Tibial nerve (tissue), 4 donors: ENCODE measurements around the gene PIK3AP1. TPM values are rescaled to one million over a fixed set of nuclear protein-coding genes. Genes with fewer than 3 reads are reported as not detected.

Source experiments
- DNase-seq, 2 donors: peaks; one replicate each; pipeline ENCODE4 v3.0.0-alpha.2; 2019; ENCODE audit warnings: low spot score in 2 of 2
- H3K27ac ChIP-seq, 4 donors: fragments of 200-600 bp; sonication (generic) in 3 of 4; one replicate each; pipeline ENCODE4 v1.5.1; 2017 to 2019; ENCODE audit warnings: mild to moderate bottlenecking in 1 of 4
- H3K27me3 ChIP-seq, 2 donors: fragments of 200-600 bp; sonication (generic) in 1 of 2; one replicate each; pipeline versions ENCODE4 v1.5.1 to v1.6.0; 2017 to 2019
- H3K36me3 ChIP-seq, 3 donors: fragments of 200-600 bp; sonication (generic); one replicate each; pipeline ENCODE4 v1.5.1; 2018 to 2019
- H3K4me1 ChIP-seq, 4 donors: fragments of 200-600 bp; sonication (generic) in 3 of 4; one replicate each; pipeline ENCODE4 v1.5.1; 2017 to 2019
- H3K4me3 ChIP-seq, 4 donors: fragments of 200-600 bp; sonication (generic) in 3 of 4; one replicate each; pipeline ENCODE4 v1.5.1; 2017 to 2019; ENCODE audit warnings: mild to moderate bottlenecking in 1 of 4, moderate library complexity in 1 of 4
- H3K9me3 ChIP-seq, 4 donors: fragments of 200-600 bp; sonication (generic) in 3 of 4; one replicate each; pipeline ENCODE4 v1.5.1; 2017 to 2019
- EP300 ChIP-seq, 2 donors: sonication (generic); formaldehyde crosslinking; IDR thresholded peaks; one replicate each; pipeline ENCODE4 v1.6.1; 2017; ENCODE audit warnings: antibody characterized with exemption in 2 of 2, mild to moderate bottlenecking in 1 of 2
- POLR2A ChIP-seq, 2 donors: fragments of 450-650 bp; IDR thresholded peaks; one replicate each; pipeline ENCODE4 v1.6.1; 2017; ENCODE audit warnings: antibody characterized with exemption in 2 of 2, mild to moderate bottlenecking in 2 of 2, moderate library complexity in 2 of 2
- WGBS, 2 donors: methylation state at CpG; one replicate each; pipeline ENCODE4 v1.1.5; 2018; 5-methylcytosine and 5-hydroxymethylcytosine counted together
- total RNA-seq, 4 donors: library from RNA; depleted of rRNA; stranded (reverse); fragments of >200 nt; gene quantifications; one replicate each; pipeline ENCODE4 v1.1.0, GENCODE V29; 2016
- TF ChIP-seq, protein P1 (sequence below), 5 experiments: fragments of 200-600 bp in 3 of 5; fragments of 450-650 bp in 2 of 5; sonication (generic) in 3 of 5; IDR thresholded peaks; one replicate each; pipeline ENCODE4 v1.5.1; 2016 to 2019; ENCODE audit warnings: antibody characterized with exemption in 5 of 5, mild to moderate bottlenecking in 3 of 5, moderate library complexity in 2 of 5

The PIK3AP1 gene
- total RNA-seq, 4 donors from 2014 or later: 7.1 to 21.3 (median 14.2) TPM

DNA sequence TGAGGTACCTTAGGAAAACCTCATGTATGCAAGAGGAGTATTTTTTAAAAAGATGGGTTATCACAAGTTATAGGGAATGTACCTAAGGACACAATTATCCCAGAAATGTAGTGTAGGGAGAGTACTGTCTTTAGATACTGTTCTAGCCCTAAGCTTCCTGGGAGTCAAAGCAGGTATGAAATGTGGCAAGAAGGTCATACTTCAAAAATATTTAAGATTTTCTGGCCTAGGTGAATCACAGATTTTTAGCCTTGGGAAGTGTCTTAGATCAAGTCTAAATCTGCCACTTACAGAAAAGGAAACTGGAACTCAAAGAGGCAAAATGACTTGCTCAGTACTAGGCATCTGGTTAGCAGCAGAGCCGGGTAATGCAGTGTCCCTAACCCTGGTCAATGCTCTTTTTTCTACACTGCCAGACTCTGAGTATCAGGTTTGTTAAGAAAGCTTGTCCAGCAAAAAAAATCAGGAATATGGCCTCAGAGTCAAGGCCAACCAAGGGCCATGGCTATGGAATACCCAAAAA is 13.9 kb downstream of the PIK3AP1 start:
- H3K4me1 ChIP-seq: no peaks in the 10 kb centered on the region
- TF ChIP-seq EP300 (IDR thresholded peaks at IDR 0.05) (no peak), POLR2A (IDR thresholded peaks at IDR 0.05) (no peak)
- TF ChIP-seq, protein P1, sequence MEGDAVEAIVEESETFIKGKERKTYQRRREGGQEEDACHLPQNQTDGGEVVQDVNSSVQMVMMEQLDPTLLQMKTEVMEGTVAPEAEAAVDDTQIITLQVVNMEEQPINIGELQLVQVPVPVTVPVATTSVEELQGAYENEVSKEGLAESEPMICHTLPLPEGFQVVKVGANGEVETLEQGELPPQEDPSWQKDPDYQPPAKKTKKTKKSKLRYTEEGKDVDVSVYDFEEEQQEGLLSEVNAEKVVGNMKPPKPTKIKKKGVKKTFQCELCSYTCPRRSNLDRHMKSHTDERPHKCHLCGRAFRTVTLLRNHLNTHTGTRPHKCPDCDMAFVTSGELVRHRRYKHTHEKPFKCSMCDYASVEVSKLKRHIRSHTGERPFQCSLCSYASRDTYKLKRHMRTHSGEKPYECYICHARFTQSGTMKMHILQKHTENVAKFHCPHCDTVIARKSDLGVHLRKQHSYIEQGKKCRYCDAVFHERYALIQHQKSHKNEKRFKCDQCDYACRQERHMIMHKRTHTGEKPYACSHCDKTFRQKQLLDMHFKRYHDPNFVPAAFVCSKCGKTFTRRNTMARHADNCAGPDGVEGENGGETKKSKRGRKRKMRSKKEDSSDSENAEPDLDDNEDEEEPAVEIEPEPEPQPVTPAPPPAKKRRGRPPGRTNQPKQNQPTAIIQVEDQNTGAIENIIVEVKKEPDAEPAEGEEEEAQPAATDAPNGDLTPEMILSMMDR (IDR thresholded peaks at IDR 0.05): no peak
- no peak overlapping the region for H3K27ac ChIP-seq
- H3K9me3 ChIP-seq: no peaks in the 10 kb centered on the region
- no peaks in the 10 kb centered on the region for H3K27me3 ChIP-seq
- H3K36me3 ChIP-seq: no peaks in the 10 kb centered on the region
- no peak for DNase-seq
- WGBS, 2 donors: 76 to 84% methylated on average over 1 of the region's 1 CpG
- no peak overlapping the region for H3K4me3 ChIP-seq

DNA sequence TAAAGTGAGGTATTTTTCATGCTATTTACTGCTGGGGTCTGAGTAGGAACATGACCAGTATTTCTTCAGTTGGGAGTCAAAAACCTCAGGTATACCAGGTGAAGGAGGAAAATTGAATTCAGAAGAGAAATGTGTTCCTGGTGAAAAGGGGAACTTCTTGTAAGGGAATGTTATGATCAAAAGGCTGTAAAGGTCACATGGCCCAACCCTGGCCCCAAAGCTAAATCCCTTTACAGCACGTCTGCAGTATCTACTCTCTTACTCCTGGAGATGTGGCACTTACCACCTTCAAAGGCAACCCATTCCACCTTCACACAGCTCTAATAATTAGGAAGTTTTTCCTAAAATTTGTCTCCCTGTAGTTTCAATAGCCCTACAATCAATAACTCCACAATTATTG is 15.2 kb downstream of the PIK3AP1 start:
- WGBS, 2 donors: 42 to 43% methylated on average over 1 of the region's 1 CpG
- Histone ChIP-seq H3K4me1 (no peaks in the 10 kb centered on the region), H3K27me3 (no peaks in the 10 kb centered on the region), H3K9me3 (no peaks in the 10 kb centered on the region), H3K36me3 (no peaks in the 10 kb centered on the region), H3K4me3 (no peak overlapping the region), H3K27ac (no peak overlapping the region)
- no peak for DNase-seq
- TF ChIP-seq EP300 (IDR thresholded peaks at IDR 0.05): no peak

DNA sequence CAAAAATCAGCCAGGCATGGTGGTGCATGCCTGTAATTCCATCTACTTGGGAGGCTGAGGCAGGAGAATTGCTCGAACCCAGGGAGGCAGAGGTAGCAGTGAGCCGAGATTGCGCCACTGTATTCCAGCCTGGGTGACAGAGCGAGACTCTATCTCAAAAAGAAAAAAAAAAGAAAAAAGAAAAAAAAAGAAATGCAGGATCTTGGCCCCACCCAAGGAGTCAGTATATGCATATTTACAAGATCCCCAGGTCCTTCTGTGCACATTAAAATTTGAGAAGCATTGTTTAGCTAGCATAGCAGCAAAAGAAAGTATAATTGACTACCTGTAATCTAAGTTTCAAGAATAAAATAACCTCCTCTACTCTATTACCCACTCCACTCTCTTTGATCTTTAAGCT is 15.8 kb downstream of the PIK3AP1 start:
- no peak overlapping the region for H3K27ac ChIP-seq
- H3K9me3 ChIP-seq: no peaks in the 10 kb centered on the region
- 92 to 97% methylated on average over 4 of the region's 4 CpGs for WGBS, 2 donors
- no peaks in the 10 kb centered on the region for H3K36me3 ChIP-seq
- DNase-seq: no peak
- TF ChIP-seq EP300 (IDR thresholded peaks at IDR 0.05) (no peak), POLR2A (IDR thresholded peaks at IDR 0.05) (no peak)
- TF ChIP-seq, protein P1 (IDR thresholded peaks at IDR 0.05): no peak
- no peaks in the 10 kb centered on the region for H3K27me3 ChIP-seq
- no peaks in the 10 kb centered on the region for H3K4me1 ChIP-seq
- H3K4me3 ChIP-seq: no peak overlapping the region

- DNase-seq: no peak
- H3K27ac ChIP-seq: no peak overlapping the region
Measured at GRCh38 chr10:96703358-96703757, 17.0 kb downstream of the PIK3AP1 start.

DNA sequence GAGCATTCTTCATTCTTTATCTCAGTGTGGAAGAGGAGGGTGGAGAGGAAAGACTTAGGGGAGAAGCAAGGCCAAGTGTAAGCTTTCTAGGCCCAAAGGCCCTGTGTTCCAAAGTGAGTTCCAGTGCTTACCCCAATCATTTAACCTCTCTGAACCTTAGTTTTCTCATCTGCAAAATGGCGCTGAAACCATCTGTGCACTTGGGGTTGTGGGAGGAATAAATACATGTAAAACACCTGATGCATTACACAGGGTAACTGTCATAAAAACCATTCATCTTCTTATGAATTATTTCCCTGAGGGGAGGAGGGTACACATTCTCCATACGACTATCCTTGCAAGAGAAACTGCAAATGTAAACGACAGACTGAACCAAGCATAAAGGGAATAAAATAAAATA is 19.0 kb downstream of the PIK3AP1 start:
- H3K27ac ChIP-seq: peak overlapping the region in 1 of 4 donors; percentile 73
- H3K36me3 ChIP-seq: no peaks in the 10 kb centered on the region
- H3K4me3 ChIP-seq: no peak overlapping the region
- no peaks in the 10 kb centered on the region for H3K9me3 ChIP-seq
- DNase-seq: no peak
- TF ChIP-seq EP300 (IDR thresholded peaks at IDR 0.05) (no peak), POLR2A (IDR thresholded peaks at IDR 0.05) (no peak)
- TF ChIP-seq, protein P1 (IDR thresholded peaks at IDR 0.05): no peak
- H3K27me3 ChIP-seq: no peaks in the 10 kb centered on the region
- 63 to 65% methylated on average over 3 of the region's 3 CpGs for WGBS, 2 donors
- H3K4me1 ChIP-seq: no peaks in the 10 kb centered on the region

More at GRCh38 chr10:96703358-96703757, 17.0 kb downstream of the PIK3AP1 start:
- Histone ChIP-seq H3K4me1 (no peaks in the 10 kb centered on the region), H3K36me3 (no peaks in the 10 kb centered on the region), H3K27me3 (no peaks in the 10 kb centered on the region), H3K9me3 (no peaks in the 10 kb centered on the region), H3K4me3 (no peak overlapping the region)
- TF ChIP-seq EP300 (IDR thresholded peaks at IDR 0.05) (no peak), POLR2A (IDR thresholded peaks at IDR 0.05) (no peak)
- TF ChIP-seq, protein P1 (IDR thresholded peaks at IDR 0.05): no peak
- 50 to 53% methylated on average over 4 of the region's 4 CpGs for WGBS, 2 donors
